ENCODE data around the gene CACNA1S. TPM values are rescaled to one million over a fixed set of nuclear protein-coding genes. Genes with fewer than 3 reads are reported as not detected.

The CACNA1S gene
- total and polyA plus RNA-seq, 2 donors, result 0.05 to 0.09 TPM

- DNase-seq (ENCODE audit: low read depth in 6 of 9, low spot score in 9 of 9), result no peak
- no peaks in the 10 kb centered on the region for H3K36me3 ChIP-seq (ENCODE audit: control insufficient read depth in 2 of 2, insufficient read depth in 2 of 2, low read length in 1 of 2)
- peaks cover 0 to 6% of the 10 kb centered on the region in 2 donors for H3K27me3 ChIP-seq (ENCODE audit: control insufficient read depth in 2 of 2, insufficient read depth in 1 of 2, low read length in 1 of 2)
- no peak overlapping the region for H3K27ac ChIP-seq (ENCODE audit: low read depth in 1 of 2, low read length in 1 of 2)
- no peaks in the 10 kb centered on the region for H3K9me3 ChIP-seq (ENCODE audit: control insufficient read depth in 2 of 2, insufficient read depth in 1 of 2, low read length in 1 of 2)
- no peak overlapping the region for H3K4me3 ChIP-seq (ENCODE audit: low read length in 2 of 2)
- H3K4me1 ChIP-seq (ENCODE audit: control insufficient read depth in 2 of 2, insufficient read depth in 2 of 2, low read length in 2 of 2), result no peaks in the 10 kb centered on the region
- 96% methylated on average over 3 of the region's 3 CpGs for WGBS
Measured at GRCh38 chr1:201080135-201080534, 32.1 kb downstream of the CACNA1S start.

- H3K9me3 ChIP-seq (ENCODE audit: control insufficient read depth in 2 of 2, insufficient read depth in 1 of 2, low read length in 1 of 2), result no peaks in the 10 kb centered on the region
- no peaks in the 10 kb centered on the region for H3K36me3 ChIP-seq (ENCODE audit: control insufficient read depth in 2 of 2, insufficient read depth in 2 of 2, low read length in 1 of 2)
- H3K27me3 ChIP-seq (ENCODE audit: control insufficient read depth in 2 of 2, insufficient read depth in 1 of 2, low read length in 1 of 2), result no peaks in the 10 kb centered on the region
- no peak for DNase-seq (ENCODE audit: low read depth in 6 of 9, low spot score in 9 of 9)
- WGBS, result 93% methylated on average over 17 of the region's 17 CpGs
- no peaks in the 10 kb centered on the region for H3K4me1 ChIP-seq (ENCODE audit: control insufficient read depth in 2 of 2, insufficient read depth in 2 of 2, low read length in 2 of 2)
- no peak overlapping the region for H3K4me3 ChIP-seq (ENCODE audit: low read length in 2 of 2)
- H3K27ac ChIP-seq (ENCODE audit: low read depth in 1 of 2, low read length in 1 of 2), result no peak overlapping the region
Measured at GRCh38 chr1:201077736-201078135, 34.5 kb downstream of the CACNA1S start.

DNA sequence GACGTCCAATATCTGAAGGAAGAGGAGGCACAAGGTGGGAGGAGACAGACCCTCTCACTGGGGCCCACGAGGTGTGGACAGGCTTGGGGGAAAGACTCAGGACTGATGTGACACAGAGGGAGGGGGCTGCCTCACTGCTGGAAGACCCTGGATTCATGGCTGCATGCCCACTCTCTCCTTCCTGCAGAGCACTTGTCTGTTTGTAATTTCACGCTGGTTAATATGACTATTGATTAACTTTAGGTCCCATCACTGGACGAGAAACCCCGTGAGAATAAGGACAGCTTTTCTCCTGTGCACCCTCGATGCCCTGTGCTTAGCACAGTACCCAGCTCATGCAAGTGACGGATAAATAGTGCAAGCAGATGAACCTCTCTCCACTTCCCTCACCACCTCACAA, 35.1 kb downstream of the CACNA1S start:
- WGBS, result 91% methylated on average over 7 of the region's 7 CpGs
- Histone ChIP-seq H3K4me1 (ENCODE audit: control insufficient read depth in 2 of 2, insufficient read depth in 2 of 2, low read length in 2 of 2) (no peaks in the 10 kb centered on the region), H3K9me3 (ENCODE audit: control insufficient read depth in 2 of 2, insufficient read depth in 1 of 2, low read length in 1 of 2) (no peaks in the 10 kb centered on the region), H3K27ac (ENCODE audit: low read depth in 1 of 2, low read length in 1 of 2) (no peak overlapping the region), H3K36me3 (ENCODE audit: control insufficient read depth in 2 of 2, insufficient read depth in 2 of 2, low read length in 1 of 2) (no peaks in the 10 kb centered on the region), H3K27me3 (ENCODE audit: control insufficient read depth in 2 of 2, insufficient read depth in 1 of 2, low read length in 1 of 2) (no peaks in the 10 kb centered on the region), H3K4me3 (ENCODE audit: low read length in 2 of 2) (no peak overlapping the region)
- DNase-seq (ENCODE audit: low read depth in 6 of 9, low spot score in 9 of 9), result no peak

DNA sequence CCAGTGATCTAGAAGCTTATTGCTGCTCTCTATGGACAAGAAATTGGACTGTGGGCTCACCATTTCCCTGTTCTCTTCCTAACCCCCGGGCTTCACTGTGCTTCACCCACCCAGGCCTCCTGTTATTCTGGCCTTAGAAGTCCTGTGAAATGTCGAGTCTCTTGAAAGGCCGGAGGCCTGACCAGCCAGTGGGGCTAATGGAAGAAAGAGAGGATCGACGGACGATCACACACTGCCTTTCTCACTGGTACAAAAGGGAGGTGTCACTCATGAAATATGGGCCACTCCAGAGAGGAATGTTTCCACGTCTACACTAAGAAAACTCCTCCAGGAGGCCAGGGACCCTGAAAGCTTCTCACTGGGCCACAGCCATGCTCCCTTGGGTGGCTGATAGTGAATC, 36.1 kb downstream of the CACNA1S start:
- H3K27me3 ChIP-seq (ENCODE audit: control insufficient read depth in 2 of 2, insufficient read depth in 1 of 2, low read length in 1 of 2), result no peaks in the 10 kb centered on the region
- no peaks in the 10 kb centered on the region for H3K9me3 ChIP-seq (ENCODE audit: control insufficient read depth in 2 of 2, insufficient read depth in 1 of 2, low read length in 1 of 2)
- no peak for DNase-seq (ENCODE audit: low read depth in 6 of 9, low spot score in 9 of 9)
- no peaks in the 10 kb centered on the region for H3K36me3 ChIP-seq (ENCODE audit: control insufficient read depth in 2 of 2, insufficient read depth in 2 of 2, low read length in 1 of 2)
- H3K4me1 ChIP-seq (ENCODE audit: control insufficient read depth in 2 of 2, insufficient read depth in 2 of 2, low read length in 2 of 2), result no peaks in the 10 kb centered on the region
- 87% methylated on average over 7 of the region's 7 CpGs for WGBS
- H3K4me3 ChIP-seq (ENCODE audit: low read length in 2 of 2), result no peak overlapping the region
- no peak overlapping the region for H3K27ac ChIP-seq (ENCODE audit: low read depth in 1 of 2, low read length in 1 of 2)

DNA sequence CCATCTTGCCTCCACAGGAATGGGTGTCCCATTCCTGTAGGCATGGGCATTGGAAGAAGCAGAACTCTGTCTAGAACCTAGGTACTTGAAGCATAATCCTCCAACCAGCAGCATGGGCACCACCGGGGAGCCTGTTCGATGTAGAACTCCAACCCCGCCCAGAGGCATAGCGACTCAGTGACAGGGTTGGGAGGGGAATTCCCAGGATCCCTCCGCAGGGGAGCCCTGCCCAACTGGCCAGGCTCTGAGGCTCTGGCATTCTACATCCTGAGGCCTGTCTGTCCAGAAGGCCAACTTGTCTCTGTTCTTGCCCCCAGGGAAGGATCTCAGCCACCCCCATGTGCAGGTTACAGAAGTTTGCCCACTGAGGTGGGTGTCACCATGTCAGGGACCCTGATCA, 38.2 kb downstream of the CACNA1S start:
- DNase-seq (ENCODE audit: low read depth in 6 of 9, low spot score in 9 of 9), result no peak
- H3K4me1 ChIP-seq (ENCODE audit: control insufficient read depth in 2 of 2, insufficient read depth in 2 of 2, low read length in 2 of 2), result no peaks in the 10 kb centered on the region
- no peak overlapping the region for H3K27ac ChIP-seq (ENCODE audit: low read depth in 1 of 2, low read length in 1 of 2)
- no peaks in the 10 kb centered on the region for H3K36me3 ChIP-seq (ENCODE audit: control insufficient read depth in 2 of 2, insufficient read depth in 2 of 2, low read length in 1 of 2)
- no peaks in the 10 kb centered on the region for H3K27me3 ChIP-seq (ENCODE audit: control insufficient read depth in 2 of 2, insufficient read depth in 1 of 2, low read length in 1 of 2)
- H3K4me3 ChIP-seq (ENCODE audit: low read length in 2 of 2), result no peak overlapping the region
- no peaks in the 10 kb centered on the region for H3K9me3 ChIP-seq (ENCODE audit: control insufficient read depth in 2 of 2, insufficient read depth in 1 of 2, low read length in 1 of 2)
- 97% methylated on average over 5 of the region's 5 CpGs for WGBS

DNA sequence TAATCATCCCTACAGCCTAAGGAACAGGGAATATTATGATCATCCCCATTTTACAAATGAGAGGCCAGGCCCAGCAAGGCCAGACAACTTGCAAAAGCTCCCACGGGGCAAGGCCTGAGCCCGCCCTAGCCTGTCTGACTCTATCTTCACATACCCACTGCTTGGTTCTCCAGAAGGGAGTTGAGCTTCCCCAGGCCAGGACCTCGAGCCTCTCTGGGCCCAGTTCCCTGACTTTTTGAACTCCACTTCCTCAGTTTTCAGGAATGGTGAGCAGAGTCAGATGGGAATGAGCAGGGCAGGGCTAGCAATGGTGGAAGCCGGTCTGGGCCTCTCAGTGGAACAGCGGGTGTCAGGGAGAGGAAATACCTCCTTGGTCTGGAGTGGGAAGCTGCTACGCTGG, 39.3 kb downstream of the CACNA1S start:
- Histone ChIP-seq H3K4me3 (ENCODE audit: low read length in 2 of 2) (no peak overlapping the region), H3K27ac (ENCODE audit: low read depth in 1 of 2, low read length in 1 of 2) (no peak overlapping the region), H3K27me3 (ENCODE audit: control insufficient read depth in 2 of 2, insufficient read depth in 1 of 2, low read length in 1 of 2) (no peaks in the 10 kb centered on the region), H3K9me3 (ENCODE audit: control insufficient read depth in 2 of 2, insufficient read depth in 1 of 2, low read length in 1 of 2) (no peaks in the 10 kb centered on the region), H3K4me1 (ENCODE audit: control insufficient read depth in 2 of 2, insufficient read depth in 2 of 2, low read length in 2 of 2) (no peaks in the 10 kb centered on the region), H3K36me3 (ENCODE audit: control insufficient read depth in 2 of 2, insufficient read depth in 2 of 2, low read length in 1 of 2) (no peaks in the 10 kb centered on the region)
- 94% methylated on average over 6 of the region's 6 CpGs for WGBS
- DNase-seq (ENCODE audit: low read depth in 6 of 9, low spot score in 9 of 9), result no peak

DNA sequence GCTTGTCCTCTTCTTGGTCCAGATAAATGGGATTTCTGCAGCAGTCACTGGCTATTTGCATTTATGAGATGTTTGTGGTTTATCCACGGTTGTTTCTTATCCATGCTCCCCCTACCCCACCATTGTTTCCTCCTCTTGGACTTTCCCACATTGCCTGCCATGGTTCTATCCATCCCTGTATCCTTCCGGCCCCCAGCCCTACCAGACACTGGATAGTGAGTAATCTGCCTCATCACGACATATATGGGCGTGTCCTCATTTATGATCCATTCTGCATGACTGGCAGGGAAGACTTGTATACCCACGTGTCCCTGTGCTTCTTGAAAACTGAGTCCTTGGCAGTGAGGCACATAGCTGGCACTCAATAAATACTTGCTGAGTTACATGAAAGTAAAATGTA, 40.1 kb downstream of the CACNA1S start:
- Histone ChIP-seq H3K4me3 (ENCODE audit: low read length in 2 of 2) (no peak overlapping the region), H3K36me3 (ENCODE audit: control insufficient read depth in 2 of 2, insufficient read depth in 2 of 2, low read length in 1 of 2) (no peaks in the 10 kb centered on the region), H3K27ac (ENCODE audit: low read depth in 1 of 2, low read length in 1 of 2) (no peak overlapping the region), H3K4me1 (ENCODE audit: control insufficient read depth in 2 of 2, insufficient read depth in 2 of 2, low read length in 2 of 2) (no peaks in the 10 kb centered on the region), H3K27me3 (ENCODE audit: control insufficient read depth in 2 of 2, insufficient read depth in 1 of 2, low read length in 1 of 2) (no peaks in the 10 kb centered on the region), H3K9me3 (ENCODE audit: control insufficient read depth in 2 of 2, insufficient read depth in 1 of 2, low read length in 1 of 2) (no peaks in the 10 kb centered on the region)
- DNase-seq (ENCODE audit: low read depth in 6 of 9, low spot score in 9 of 9), result no peak
- WGBS, result 84% methylated on average over 5 of the region's 5 CpGs

DNA sequence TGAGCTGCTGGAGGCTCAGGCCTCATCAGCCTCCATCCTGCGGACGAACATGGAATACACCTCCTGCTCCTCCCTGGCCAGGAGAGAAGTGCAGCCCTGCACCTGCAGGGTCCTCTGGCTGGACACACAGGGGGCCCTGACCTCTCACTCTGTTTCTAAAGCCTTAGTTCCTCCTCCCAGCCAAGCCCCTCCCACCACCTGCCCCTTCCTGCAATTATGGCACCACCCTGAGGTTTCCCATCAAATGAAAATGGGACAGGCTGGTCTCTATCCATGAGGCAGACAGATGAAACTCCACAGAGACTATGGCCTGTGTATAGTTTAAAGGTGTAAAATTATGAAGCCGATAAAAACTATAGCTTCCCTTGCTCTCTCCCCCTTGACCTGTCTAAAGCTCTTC, 42.6 kb downstream of the CACNA1S start:
- 100% methylated on average over 3 of the region's 3 CpGs for WGBS

DNA sequence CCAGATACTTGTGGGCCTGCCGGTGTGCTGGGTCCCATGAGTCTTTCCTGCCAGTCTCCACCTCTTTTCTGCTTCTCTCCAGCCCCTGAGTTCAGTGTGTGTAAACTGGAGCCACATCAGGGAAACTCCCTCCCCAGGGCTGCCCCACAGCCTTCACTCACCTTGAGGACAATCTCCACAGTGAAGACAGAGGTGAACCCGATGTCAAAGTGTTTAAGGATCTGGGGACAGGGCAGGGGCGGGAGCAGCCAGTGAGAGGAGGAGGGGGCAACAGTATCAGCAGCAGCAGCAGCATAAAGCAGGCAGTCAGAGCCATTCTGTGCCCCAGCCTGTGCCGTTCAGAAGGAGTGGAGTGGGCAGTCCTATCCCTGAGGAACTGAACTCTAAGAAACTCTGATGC, 43.2 kb downstream of the CACNA1S start:
- Histone ChIP-seq H3K36me3 (ENCODE audit: control insufficient read depth in 2 of 2, insufficient read depth in 2 of 2, low read length in 1 of 2) (no peaks in the 10 kb centered on the region), H3K4me1 (ENCODE audit: control insufficient read depth in 2 of 2, insufficient read depth in 2 of 2, low read length in 2 of 2) (no peaks in the 10 kb centered on the region), H3K27ac (ENCODE audit: low read depth in 1 of 2, low read length in 1 of 2) (no peak overlapping the region), H3K27me3 (ENCODE audit: control insufficient read depth in 2 of 2, insufficient read depth in 1 of 2, low read length in 1 of 2) (peaks cover 2 to 3% of the 10 kb centered on the region in 2 donors), H3K4me3 (ENCODE audit: low read length in 2 of 2) (no peak overlapping the region), H3K9me3 (ENCODE audit: control insufficient read depth in 2 of 2, insufficient read depth in 1 of 2, low read length in 1 of 2) (no peaks in the 10 kb centered on the region)
- 92% methylated on average over 4 of the region's 4 CpGs for WGBS
- DNase-seq (ENCODE audit: low read depth in 6 of 9, low spot score in 9 of 9), result no peak

More for the DNA sequence above, 42.6 kb downstream of the CACNA1S start:
- DNase-seq (ENCODE audit: low read depth in 6 of 9, low spot score in 9 of 9), result no peak
- Histone ChIP-seq H3K4me3 (ENCODE audit: low read length in 2 of 2) (no peak overlapping the region), H3K9me3 (ENCODE audit: control insufficient read depth in 2 of 2, insufficient read depth in 1 of 2, low read length in 1 of 2) (no peaks in the 10 kb centered on the region), H3K4me1 (ENCODE audit: control insufficient read depth in 2 of 2, insufficient read depth in 2 of 2, low read length in 2 of 2) (no peaks in the 10 kb centered on the region), H3K36me3 (ENCODE audit: control insufficient read depth in 2 of 2, insufficient read depth in 2 of 2, low read length in 1 of 2) (no peaks in the 10 kb centered on the region), H3K27me3 (ENCODE audit: control insufficient read depth in 2 of 2, insufficient read depth in 1 of 2, low read length in 1 of 2) (peaks cover 2 to 3% of the 10 kb centered on the region in 2 donors), H3K27ac (ENCODE audit: low read depth in 1 of 2, low read length in 1 of 2) (no peak overlapping the region)

GRCh38 chr1:201066986-201067385, 45.2 kb downstream of the CACNA1S start:
- WGBS, result 93% methylated on average over 4 of the region's 4 CpGs
- Histone ChIP-seq H3K9me3 (ENCODE audit: control insufficient read depth in 2 of 2, insufficient read depth in 1 of 2, low read length in 1 of 2) (no peaks in the 10 kb centered on the region), H3K27ac (ENCODE audit: low read depth in 1 of 2, low read length in 1 of 2) (no peak overlapping the region), H3K4me3 (ENCODE audit: low read length in 2 of 2) (no peak overlapping the region), H3K36me3 (ENCODE audit: control insufficient read depth in 2 of 2, insufficient read depth in 2 of 2, low read length in 1 of 2) (no peaks in the 10 kb centered on the region), H3K27me3 (ENCODE audit: control insufficient read depth in 2 of 2, insufficient read depth in 1 of 2, low read length in 1 of 2) (peaks cover 2 to 3% of the 10 kb centered on the region in 2 donors), H3K4me1 (ENCODE audit: control insufficient read depth in 2 of 2, insufficient read depth in 2 of 2, low read length in 2 of 2) (no peaks in the 10 kb centered on the region)
- DNase-seq (ENCODE audit: low read depth in 6 of 9, low spot score in 9 of 9), result no peak
